GM12874 (cell line): Measurements from ENCODE around the gene NSMCE3.

Experiments
- CTCF ChIP-seq: IDR thresholded peaks from 2 replicates; pipeline ENCODE4 v1.5.1; 2011; ENCODE audit warnings: low read depth, mild to moderate bottlenecking, control low read depth, low read length, moderate library complexity; ENCODE audit not compliant: insufficient read depth

The NSMCE3 gene

GRCh38 chr15:29233566-29233965 lies 36.1 kb downstream of the NSMCE3 start:
- no peak for TF ChIP-seq CTCF

- TF ChIP-seq CTCF: no peak
Measured at GRCh38 chr15:29226436-29227208, 43.0 kb downstream of the NSMCE3 start.

GRCh38 chr15:29225534-29226234 lies 43.9 kb downstream of the NSMCE3 start:
- TF ChIP-seq CTCF: no peak

GRCh38 chr15:29223640-29224039 lies 46.0 kb downstream of the NSMCE3 start:
- no peak for TF ChIP-seq CTCF

- no peak for TF ChIP-seq CTCF
Measured at GRCh38 chr15:29222129-29222853, 47.3 kb downstream of the NSMCE3 start.

DNA sequence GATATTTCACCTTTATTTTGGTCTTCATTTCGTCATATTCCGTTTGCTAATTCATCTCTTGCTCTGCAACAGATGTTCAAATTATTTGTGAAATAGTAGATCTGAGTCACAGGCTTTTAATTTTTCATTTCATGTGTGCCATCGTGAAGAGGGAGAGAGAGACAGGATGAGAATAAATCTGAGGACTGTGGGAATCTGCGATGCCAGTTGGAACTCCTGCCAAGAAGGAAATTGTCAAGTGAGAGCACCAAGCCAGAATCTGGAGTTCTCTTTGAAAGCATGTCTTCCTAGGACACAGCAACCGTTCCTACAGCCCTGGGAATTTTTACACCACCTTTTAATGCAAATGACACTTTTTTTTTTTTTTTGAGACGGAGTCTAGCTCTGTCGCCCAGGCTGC lies 48.8 kb downstream of the NSMCE3 start:
- no peak for TF ChIP-seq CTCF

GRCh38 chr15:29216955-29217354 lies 52.7 kb downstream of the NSMCE3 start:
- TF ChIP-seq CTCF: no peak
